ENCODE measurements around the gene GADD45A. TPM values are rescaled to one million over a fixed set of nuclear protein-coding genes. Genes with fewer than 3 reads are reported as not detected.

The GADD45A gene
- total RNA-seq, result 8.3 and 8.7 TPM in 2 replicates

DNA sequence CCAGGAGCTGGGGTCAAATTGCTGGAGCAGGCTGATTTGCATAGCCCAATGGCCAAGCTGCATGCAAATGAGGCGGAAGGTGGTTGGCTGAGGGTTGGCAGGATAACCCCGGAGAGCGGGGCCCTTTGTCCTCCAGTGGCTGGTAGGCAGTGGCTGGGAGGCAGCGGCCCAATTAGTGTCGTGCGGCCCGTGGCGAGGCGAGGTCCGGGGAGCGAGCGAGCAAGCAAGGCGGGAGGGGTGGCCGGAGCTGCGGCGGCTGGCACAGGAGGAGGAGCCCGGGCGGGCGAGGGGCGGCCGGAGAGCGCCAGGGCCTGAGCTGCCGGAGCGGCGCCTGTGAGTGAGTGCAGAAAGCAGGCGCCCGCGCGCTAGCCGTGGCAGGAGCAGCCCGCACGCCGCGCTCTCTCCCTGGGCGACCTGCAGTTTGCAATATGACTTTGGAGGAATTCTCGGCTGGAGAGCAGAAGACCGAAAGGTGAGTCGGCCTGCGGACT lies at the start of gene GADD45A:
Gene GADD45A (plus strand): TSS at position 135 of the 491 bp plus-strand sequence. CDS start 294 bp downstream, at position 429.
- CTCF ChIA-PET, result interaction anchor here (3.8 kb wide), 1 partner anchor 75 kb away, joined by 17 read pairs; no protein-coding TSS in a partner anchor
- POLR2A ChIA-PET, result interaction anchor here (0.7 to 3.2 kb wide), 10 partner anchors 8 to 754 kb away, joined by 3 to 20 read pairs (median 6); partner anchors contain the start of genes SERBP1 and SLC35D1
- intact Hi-C loops (cut with micrococcal nuclease), result loop anchor here (1.0 to 10.0 kb wide), 9 partner anchors 8 to 1410 kb away; partner anchors contain the start of genes SERBP1 and SLC35D1
- TF ChIP-seq, protein P1, sequence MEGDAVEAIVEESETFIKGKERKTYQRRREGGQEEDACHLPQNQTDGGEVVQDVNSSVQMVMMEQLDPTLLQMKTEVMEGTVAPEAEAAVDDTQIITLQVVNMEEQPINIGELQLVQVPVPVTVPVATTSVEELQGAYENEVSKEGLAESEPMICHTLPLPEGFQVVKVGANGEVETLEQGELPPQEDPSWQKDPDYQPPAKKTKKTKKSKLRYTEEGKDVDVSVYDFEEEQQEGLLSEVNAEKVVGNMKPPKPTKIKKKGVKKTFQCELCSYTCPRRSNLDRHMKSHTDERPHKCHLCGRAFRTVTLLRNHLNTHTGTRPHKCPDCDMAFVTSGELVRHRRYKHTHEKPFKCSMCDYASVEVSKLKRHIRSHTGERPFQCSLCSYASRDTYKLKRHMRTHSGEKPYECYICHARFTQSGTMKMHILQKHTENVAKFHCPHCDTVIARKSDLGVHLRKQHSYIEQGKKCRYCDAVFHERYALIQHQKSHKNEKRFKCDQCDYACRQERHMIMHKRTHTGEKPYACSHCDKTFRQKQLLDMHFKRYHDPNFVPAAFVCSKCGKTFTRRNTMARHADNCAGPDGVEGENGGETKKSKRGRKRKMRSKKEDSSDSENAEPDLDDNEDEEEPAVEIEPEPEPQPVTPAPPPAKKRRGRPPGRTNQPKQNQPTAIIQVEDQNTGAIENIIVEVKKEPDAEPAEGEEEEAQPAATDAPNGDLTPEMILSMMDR (IDR thresholded peaks at IDR 0.05), result no peak
- peak within 1 kb of the TSS; percentile 95 for H3K4me3 Mint-ChIP-seq
- peak within 1 kb of the TSS; percentile 81 for H3K27ac Mint-ChIP-seq
- peaks cover 38% of the 10 kb centered on the region for H3K4me1 Mint-ChIP-seq
- H3K9me3 Mint-ChIP-seq, result no peaks in the 10 kb centered on the region
- ATAC-seq (ENCODE audit: low read depth) (peak; percentile 87), DNase-seq (peak; percentile 81)
- peaks cover 14% of the 10 kb centered on the region for H3K36me3 Mint-ChIP-seq (ENCODE audit: low read depth)
- H3K27me3 Mint-ChIP-seq, result no peaks in the 10 kb centered on the region

- H3K36me3 Mint-ChIP-seq (ENCODE audit: low read depth), result no peaks in the 10 kb centered on the region
- DNase-seq (no peak), ATAC-seq (ENCODE audit: low read depth) (no peak)
- H3K4me1 Mint-ChIP-seq, result peaks cover 19% of the 10 kb centered on the region
- H3K27me3 Mint-ChIP-seq, result no peaks in the 10 kb centered on the region
- POLR2A ChIA-PET, result no interaction called here
- H3K27ac Mint-ChIP-seq, result no peak overlapping the region
- CTCF ChIA-PET, result no interaction called here
- TF ChIP-seq, protein P1 (IDR thresholded peaks at IDR 0.05), result no peak
- intact Hi-C loops (cut with micrococcal nuclease), result no loop called here
- no peaks in the 10 kb centered on the region for H3K9me3 Mint-ChIP-seq
- no peak overlapping the region for H3K4me3 Mint-ChIP-seq
These were observed 48.9 kb upstream of the GADD45A start for GRCh38 chr1:67636146-67636545.

DNA sequence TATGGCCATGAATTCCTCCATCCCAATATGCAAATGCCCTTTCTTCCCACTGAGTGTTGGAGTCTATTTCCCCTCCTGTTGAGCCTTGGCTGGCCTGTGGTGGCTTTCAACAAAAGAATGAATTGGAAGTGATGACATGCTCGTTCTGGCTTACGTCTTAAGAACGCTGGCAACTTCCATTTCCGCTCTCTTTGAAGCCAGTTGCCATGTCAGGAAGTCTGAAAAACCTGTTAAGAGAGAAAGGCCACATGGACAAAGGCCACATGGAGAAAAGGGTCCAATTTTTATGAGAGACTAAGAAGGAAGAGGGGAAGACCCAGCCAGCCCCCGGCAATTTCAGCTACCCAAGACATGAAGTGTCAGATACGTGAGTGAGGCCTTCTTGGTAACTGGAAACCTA lies 45.6 kb upstream of the GADD45A start:
- DNase-seq (no peak), ATAC-seq (ENCODE audit: low read depth) (no peak)
- intact Hi-C loops (cut with micrococcal nuclease), result no loop called here
- no peak overlapping the region for H3K27ac Mint-ChIP-seq
- ChIA-PET CTCF (no interaction called here), POLR2A (no interaction called here)
- peaks cover 18% of the 10 kb centered on the region for H3K4me1 Mint-ChIP-seq
- TF ChIP-seq, protein P1 (IDR thresholded peaks at IDR 0.05), result no peak
- H3K27me3 Mint-ChIP-seq, result no peaks in the 10 kb centered on the region
- no peaks in the 10 kb centered on the region for H3K36me3 Mint-ChIP-seq (ENCODE audit: low read depth)
- H3K4me3 Mint-ChIP-seq, result no peak overlapping the region
- H3K9me3 Mint-ChIP-seq, result no peaks in the 10 kb centered on the region

DNA sequence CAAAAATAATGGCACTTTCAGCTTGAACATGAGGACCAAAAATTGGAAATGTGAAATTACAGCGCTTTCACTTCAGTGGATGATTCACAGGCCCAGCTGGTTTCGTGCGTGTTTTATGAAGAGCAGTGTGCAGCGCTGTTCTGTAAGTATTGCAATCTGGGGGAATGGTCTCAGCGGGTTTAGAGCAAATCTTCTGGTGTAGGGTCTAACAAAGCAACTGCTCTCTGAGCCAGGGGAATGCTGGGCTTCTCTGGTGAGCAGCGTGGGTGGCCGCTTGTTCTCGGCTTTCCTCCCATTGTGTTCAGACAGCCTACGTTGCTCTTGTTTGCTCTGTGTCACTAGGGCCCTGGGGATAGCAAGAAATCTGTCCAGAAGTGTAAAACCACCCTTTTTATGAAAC lies 42.4 kb upstream of the GADD45A start:
- Mint-ChIP-seq H3K4me1 (no peaks in the 10 kb centered on the region), H3K9me3 (no peaks in the 10 kb centered on the region), H3K36me3 (ENCODE audit: low read depth) (no peaks in the 10 kb centered on the region), H3K27ac (no peak overlapping the region), H3K4me3 (no peak overlapping the region), H3K27me3 (no peaks in the 10 kb centered on the region)
- ChIA-PET POLR2A (no interaction called here), CTCF (no interaction called here)
- ATAC-seq (ENCODE audit: low read depth) (no peak), DNase-seq (no peak)
- intact Hi-C loops (cut with micrococcal nuclease), result no loop called here
- TF ChIP-seq, protein P1 (IDR thresholded peaks at IDR 0.05), result no peak

DNA sequence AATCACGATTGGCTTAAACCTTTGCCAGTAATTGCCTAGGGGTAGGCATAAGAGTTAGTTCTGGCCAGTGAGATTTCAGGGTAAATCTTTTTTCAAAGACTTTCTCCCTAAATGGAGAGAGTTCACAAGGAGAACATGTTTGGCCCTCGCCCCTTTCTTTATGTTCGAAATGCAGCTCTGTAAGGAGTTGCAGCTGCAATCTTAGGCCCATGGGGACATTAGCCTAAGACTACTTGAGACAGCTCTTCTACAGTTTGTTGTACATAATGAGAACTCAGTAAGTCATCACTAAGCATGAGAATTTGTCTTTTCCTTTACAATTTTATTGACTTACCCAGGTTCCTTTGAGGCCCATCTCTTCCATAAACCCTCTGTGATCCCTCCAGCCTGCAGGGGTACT lies 40.4 kb upstream of the GADD45A start:
- no peak for DNase-seq
- no peaks in the 10 kb centered on the region for H3K36me3 Mint-ChIP-seq (ENCODE audit: low read depth)
- ChIA-PET CTCF (interaction anchor here (0.7 kb wide), 1 partner anchor 41 kb away, joined by 3 read pairs; no protein-coding TSS in a partner anchor), POLR2A (no interaction called here)
- H3K27me3 Mint-ChIP-seq, result no peaks in the 10 kb centered on the region
- H3K9me3 Mint-ChIP-seq, result no peaks in the 10 kb centered on the region
- no peak for ATAC-seq (ENCODE audit: low read depth)
- H3K4me1 Mint-ChIP-seq, result no peaks in the 10 kb centered on the region
- TF ChIP-seq, protein P1 (IDR thresholded peaks at IDR 0.05), result no peak
- no peak overlapping the region for H3K4me3 Mint-ChIP-seq
- no peak overlapping the region for H3K27ac Mint-ChIP-seq
- intact Hi-C loops (cut with micrococcal nuclease), result no loop called here

Measured in activated B cell treated with CpG ODN at 0.5 μM for 24 hours (primary cell).